Measurements from ENCODE around the gene DGKD.

Gene DGKD

GRCh38 chr2:233446606-233447305, 92.5 kb downstream of the DGKD start:
- no peak for DNase-seq (ENCODE audit: low read depth)

- DNase-seq (ENCODE audit: low read depth): no peak
These were observed 93.4 kb downstream of the DGKD start for GRCh38 chr2:233447506-233448219.

GRCh38 chr2:233448220-233448559, 93.9 kb downstream of the DGKD start:
- DNase-seq (ENCODE audit: low read depth): peak; percentile 15

GRCh38 chr2:233448575-233448974, 94.3 kb downstream of the DGKD start:
- DNase-seq (ENCODE audit: low read depth): peak; percentile 15

DNA sequence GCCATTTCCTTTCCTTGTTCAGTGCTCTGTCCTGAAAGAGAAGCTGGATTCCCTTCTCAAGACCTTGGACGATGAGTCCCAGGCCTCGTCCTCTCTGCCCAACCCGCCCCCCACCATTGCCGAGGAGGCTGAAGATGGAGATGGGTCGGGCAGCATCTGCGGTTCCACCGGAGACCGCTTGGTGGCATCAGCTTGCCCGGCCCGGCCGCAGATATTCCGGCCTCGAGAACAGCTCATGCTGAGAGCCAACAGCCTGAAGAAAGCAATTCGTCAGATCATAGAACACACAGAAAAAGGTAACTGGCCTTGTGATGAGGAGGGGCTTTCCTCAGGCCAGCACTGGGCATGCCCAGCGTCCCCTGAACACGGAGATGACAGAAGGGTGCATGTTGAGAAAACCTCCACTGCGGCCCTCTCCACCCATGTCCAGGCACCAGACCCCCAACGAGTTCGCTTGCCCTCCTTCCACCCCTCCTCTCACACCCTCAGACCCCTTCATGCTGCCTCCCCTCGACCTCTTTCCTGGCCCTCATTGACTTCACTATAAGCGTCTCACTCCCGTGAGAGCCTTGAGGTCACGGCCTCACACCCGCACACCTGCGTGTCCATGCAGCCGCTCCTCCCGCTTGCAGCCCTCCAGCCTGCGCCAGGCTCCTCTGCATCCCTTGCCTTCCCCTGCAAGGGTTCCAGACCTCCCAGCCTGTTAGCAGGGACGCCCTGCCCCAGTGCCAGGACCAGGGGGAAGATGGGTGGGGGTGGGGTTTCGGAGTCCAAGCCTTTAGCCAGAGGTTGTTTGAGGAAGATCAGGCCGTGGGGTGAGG, 95.0 kb downstream of the DGKD start:
- DNase-seq (ENCODE audit: low read depth): peak; percentile 47

DNA sequence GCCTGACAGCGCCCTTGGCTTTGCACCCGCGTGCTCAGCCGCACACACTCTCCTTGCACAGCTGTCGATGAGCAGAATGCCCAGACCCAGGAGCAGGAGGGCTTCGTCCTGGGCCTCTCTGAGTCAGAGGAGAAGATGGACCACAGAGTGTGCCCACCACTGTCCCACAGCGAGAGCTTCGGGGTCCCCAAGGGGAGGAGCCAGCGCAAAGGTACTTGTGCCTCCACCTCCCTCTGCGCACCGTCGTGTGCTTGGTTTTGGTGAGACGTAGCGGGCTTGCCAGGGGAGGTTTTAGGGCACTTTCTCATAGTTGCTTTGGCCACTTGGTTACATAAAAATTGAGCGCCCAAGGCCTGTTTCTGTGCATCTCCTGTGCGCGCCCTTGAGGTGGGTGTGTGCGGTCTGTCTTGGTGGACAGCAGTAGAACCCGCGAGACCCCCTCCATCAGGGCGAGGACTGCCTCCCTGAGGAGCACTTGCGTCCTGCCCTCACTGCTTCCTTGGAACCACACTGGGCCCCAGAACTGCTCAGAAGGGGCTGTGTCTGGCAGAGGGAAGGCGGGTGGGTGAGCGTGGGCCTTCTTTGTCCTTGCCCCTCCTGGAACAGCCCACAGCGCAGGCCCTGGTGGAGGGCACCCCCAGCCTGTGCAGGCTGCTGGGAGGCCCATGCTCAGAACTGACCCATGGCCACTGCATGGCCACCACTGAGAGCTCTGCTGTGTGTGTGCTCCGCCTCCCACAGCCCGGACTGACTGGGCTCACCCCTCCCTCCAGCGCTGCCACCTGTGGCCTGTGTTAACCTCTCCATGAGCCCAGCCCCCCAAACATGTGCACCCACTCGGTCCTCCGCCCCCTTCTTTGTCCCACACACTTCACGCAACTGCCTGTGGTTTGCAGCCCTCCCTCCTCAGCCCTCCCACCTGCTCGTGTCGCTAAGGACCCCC, 95.9 kb downstream of the DGKD start:
- DNase-seq (ENCODE audit: low read depth): no peak

- no peak for DNase-seq (ENCODE audit: low read depth)
These were observed 96.7 kb downstream of the DGKD start for GRCh38 chr2:233450864-233451575.

GRCh38 chr2:233451950-233452349, 97.7 kb downstream of the DGKD start:
- DNase-seq (ENCODE audit: low read depth): no peak

GRCh38 chr2:233453111-233453915, 99.0 kb downstream of the DGKD start:
- no peak for DNase-seq (ENCODE audit: low read depth)

DNA sequence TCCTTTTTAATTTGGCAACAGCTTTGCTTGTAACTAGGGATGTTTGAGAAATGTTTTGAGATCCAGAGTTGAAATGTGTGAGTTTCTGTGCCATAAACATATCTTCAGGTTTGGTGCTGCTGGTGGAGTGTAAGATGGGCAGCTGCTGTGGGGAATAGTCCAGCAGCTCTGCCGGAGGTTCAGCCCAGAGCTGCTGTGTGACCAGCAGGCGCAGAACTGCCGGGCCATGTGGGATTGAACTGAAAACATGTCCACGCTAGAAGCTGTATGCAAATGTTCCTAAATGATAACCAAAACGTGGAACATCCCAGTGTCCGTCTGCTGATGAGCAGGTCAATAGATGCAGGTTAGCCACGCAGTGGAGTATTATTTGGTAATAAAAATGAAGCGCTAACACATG, 99.6 kb downstream of the DGKD start:
- DNase-seq (ENCODE audit: low read depth): no peak

DNA sequence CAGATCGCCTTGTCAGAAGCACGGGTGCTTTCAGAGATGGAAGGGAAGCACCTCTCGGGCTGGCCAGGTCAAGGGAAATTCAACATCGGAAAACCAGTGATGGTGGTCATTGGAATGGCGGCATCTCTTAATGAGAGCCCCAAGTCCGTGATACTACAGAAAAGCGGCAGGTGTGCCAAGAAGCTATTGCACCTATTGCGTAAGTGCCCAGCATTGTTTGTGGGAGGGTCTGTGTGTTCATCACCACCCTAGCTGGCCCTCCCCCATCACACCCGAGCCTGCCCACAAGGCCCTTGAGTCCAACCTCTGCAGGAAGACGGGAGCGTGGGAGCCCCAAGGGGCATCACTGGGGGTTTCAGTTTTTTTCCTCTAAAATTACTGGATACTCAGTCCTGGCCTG, 100.7 kb downstream of the DGKD start:
- no peak for DNase-seq (ENCODE audit: low read depth)

DNA sequence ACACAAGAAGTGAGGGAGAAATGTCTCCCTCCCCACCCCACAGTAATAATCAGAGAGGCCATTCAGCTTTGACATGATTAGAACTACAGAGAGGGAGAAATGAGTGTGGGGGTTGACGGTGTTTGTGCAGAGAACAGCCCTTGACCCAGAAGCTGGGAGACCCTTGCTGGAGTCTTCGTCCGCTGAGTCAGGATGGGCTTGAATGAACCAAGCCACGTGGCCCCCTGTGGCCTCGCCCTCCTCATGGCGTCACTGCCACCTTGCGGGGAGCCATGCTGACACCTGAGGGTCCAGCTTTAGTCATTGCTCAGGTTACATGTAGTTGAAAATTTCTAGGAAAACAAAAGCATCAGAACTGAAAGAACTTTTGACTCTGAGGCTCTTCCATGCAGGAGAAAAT, 101.2 kb downstream of the DGKD start:
- no peak for DNase-seq (ENCODE audit: low read depth)

- DNase-seq (ENCODE audit: low read depth): no peak
These were observed 101.8 kb downstream of the DGKD start for GRCh38 chr2:233456111-233456510.

DNA sequence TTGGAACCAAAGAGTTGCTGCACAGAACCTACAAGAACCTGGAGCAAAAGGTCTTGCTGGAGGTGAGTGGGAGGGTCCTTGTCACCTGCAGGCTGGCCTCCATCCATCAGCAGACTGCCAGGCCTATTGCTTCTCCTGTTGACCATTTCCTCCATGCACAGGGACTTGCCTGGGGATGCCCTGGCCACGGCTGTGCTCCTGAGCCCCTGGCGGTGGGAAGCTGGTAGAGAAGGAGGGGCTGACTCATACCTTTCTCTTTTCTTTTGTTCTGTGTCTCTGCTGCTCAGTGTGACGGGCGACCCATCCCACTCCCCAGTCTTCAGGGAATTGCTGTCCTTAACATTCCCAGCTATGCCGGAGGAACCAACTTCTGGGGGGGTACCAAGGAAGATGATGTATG, 102.6 kb downstream of the DGKD start:
- DNase-seq (ENCODE audit: low read depth): no peak

- DNase-seq (ENCODE audit: low read depth): no peak
These were observed 103.1 kb downstream of the DGKD start for GRCh38 chr2:233457356-233457755.

DNA sequence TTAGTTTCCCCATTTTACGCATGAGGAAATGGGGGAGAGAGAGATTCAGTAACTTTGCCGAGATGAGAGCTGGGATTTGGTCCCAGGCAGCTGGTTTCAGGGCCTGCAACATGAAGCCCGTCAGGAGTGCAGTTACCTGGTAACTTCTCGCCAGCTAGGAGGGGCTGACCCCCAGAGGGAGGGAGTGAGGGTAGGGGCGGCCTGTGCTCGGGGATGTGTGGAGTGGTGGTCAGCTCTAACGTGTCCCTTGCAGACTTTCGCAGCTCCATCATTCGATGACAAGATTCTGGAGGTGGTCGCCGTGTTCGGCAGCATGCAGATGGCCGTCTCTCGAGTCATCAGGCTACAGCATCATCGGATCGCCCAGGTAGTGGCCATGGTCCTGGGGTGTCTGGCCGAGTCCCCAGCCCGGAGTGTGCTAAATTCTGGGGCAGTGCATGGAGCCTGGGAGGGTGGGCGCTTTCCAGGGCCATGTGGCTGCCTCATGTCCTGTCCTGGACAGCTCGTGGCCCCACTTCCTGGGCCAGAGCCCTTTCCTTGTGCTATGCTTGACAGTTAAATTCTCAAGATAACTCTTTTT, 103.8 kb downstream of the DGKD start:
- no peak for DNase-seq (ENCODE audit: low read depth)

DNA sequence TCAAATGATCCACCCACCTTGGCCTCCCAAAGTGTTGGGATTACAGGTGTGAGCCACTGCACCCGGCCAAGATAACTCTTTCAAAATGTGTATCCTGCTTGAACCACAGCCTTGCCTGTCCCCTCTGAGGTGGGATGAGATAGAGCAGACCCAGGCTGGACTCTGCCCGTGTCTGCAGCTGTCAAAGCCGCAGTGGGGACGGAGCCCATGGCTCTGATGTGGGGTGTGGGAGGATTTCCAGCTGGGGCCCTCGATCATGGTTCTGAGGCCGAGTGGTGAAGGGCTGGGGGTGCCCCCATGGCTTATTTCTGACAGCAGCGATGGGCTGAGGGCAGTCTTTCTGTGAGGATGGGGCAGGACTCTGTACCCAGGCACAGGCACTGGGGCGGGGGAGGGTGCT, 104.5 kb downstream of the DGKD start:
- DNase-seq (ENCODE audit: low read depth): no peak

DNA sequence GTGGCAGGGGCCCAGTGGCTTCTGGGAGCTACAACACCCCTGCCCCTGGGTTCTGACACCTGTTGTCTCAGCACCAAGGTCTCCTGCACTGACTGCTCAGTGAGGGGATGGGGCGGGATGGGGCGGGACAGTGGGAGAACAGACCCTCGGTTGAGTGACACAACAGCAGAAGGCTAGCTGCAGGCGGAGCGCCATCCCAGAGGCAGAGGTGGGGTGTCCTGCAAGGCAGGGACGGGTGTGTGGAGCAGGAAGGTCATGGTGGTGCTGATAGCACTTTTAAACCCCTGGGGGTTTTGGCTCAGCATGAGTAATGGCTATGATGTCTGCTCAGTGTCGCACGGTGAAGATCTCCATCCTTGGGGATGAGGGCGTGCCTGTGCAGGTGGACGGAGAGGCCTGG, 105.1 kb downstream of the DGKD start:
- DNase-seq (ENCODE audit: low read depth): no peak

GRCh38 chr2:233460726-233461441, 106.6 kb downstream of the DGKD start:
- no peak for DNase-seq (ENCODE audit: low read depth)

All from iris pigment epithelial cell (primary cell).